ENCODE measurements around the gene HOXB1.

DNA sequence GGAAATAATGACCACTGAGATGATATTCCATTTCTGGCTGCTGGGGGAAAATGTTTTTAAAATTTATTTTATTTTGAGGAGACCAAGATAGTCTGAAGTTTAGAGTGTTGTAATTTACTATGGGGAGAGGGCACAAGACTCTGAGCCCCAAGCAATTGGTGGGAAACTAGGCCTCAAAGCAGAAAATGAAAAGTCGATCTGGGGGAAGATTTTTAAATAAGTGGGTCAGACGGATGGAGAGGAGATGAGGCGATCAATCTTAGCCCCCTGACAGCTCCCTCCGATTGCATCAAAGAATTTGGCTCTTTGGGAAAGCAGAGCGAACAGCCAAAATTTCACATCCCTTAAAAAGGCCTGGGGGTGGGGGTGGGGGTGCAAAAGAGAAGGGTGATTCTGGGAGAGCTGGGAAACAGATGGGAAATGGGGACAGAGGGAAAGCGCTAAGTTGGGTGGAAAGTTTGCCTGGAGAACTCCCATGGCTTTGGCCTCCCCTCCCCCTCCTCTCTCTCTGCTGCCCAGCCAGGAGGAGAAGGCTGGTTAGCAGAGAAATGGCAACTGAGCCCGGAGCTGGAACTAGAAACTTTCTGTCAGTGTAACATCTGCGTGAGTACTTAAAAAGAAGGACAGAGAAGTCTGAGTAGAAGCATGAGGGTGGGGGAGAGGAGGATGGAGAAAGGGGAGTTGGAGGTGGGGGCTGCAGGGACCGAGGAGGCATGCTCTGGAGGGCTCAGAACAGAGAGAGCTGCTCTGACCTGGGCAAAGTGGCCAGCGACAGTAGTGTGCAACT is 15.5 kb upstream of the HOXB1 start:
- TF ChIP-seq JUN (CRISPR knock-in tag; IDR thresholded peaks at IDR 0.05) (no peak), ZC3H4 (CRISPR knock-in tag; IDR thresholded peaks at IDR 0.05; ENCODE audit: borderline replicate concordance) (no peak), ZNF44 (CRISPR knock-in tag; IDR thresholded peaks at IDR 0.05) (no peak), NR1H2 (CRISPR knock-in tag; IDR thresholded peaks at IDR 0.05; ENCODE audit: borderline replicate concordance, low read depth) (no peak), POLR2A (IDR thresholded peaks at IDR 0.05; ENCODE audit: insufficient read depth in 1 of 2, low read depth in 2 of 2, low read length in 2 of 2) (no peak), AGO2 (optimal IDR thresholded peaks at IDR 0.05; ENCODE audit: low read depth, low read length) (no peak), CBX2 (IDR thresholded peaks at IDR 0.05; ENCODE audit: low read depth, low read length) (no peak), CBX2 (CRISPR knock-in tag; IDR thresholded peaks at IDR 0.05; ENCODE audit: low read depth) (no peak), PHF20 (CRISPR knock-in tag; IDR thresholded peaks at IDR 0.05) (no peak), MAX (IDR thresholded peaks at IDR 0.05) (no peak)
- TF ChIP-seq, protein P1, sequence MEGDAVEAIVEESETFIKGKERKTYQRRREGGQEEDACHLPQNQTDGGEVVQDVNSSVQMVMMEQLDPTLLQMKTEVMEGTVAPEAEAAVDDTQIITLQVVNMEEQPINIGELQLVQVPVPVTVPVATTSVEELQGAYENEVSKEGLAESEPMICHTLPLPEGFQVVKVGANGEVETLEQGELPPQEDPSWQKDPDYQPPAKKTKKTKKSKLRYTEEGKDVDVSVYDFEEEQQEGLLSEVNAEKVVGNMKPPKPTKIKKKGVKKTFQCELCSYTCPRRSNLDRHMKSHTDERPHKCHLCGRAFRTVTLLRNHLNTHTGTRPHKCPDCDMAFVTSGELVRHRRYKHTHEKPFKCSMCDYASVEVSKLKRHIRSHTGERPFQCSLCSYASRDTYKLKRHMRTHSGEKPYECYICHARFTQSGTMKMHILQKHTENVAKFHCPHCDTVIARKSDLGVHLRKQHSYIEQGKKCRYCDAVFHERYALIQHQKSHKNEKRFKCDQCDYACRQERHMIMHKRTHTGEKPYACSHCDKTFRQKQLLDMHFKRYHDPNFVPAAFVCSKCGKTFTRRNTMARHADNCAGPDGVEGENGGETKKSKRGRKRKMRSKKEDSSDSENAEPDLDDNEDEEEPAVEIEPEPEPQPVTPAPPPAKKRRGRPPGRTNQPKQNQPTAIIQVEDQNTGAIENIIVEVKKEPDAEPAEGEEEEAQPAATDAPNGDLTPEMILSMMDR (CRISPR knock-in tag; IDR thresholded peaks at IDR 0.05) = no peak
